Neural cell (in vitro differentiated cells): ENCODE data around the gene PPFIBP1.

ENCODE experiments used
- CTCF ChIP-seq: fragments of 450-650 bp; IDR thresholded peaks from 2 replicates; pipeline ENCODE4 v1.5.1; 2014; ENCODE audit warnings: antibody characterized with exemption, mild to moderate bottlenecking, moderate library complexity; ENCODE audit not compliant: poor library complexity, severe bottlenecking
- EP300 ChIP-seq: fragments of 450-650 bp; conservative IDR thresholded peaks from 2 replicates; pipeline ENCODE4 v1.6.1; 2014; ENCODE audit warnings: antibody characterized with exemption, mild to moderate bottlenecking, moderate library complexity; ENCODE audit not compliant: poor library complexity, severe bottlenecking
- RAD21 ChIP-seq: fragments of 450-650 bp; conservative IDR thresholded peaks from 2 replicates; pipeline ENCODE4 v1.6.1; 2014; ENCODE audit warnings: antibody characterized with exemption, mild to moderate bottlenecking, moderate library complexity
- SMC3 ChIP-seq: fragments of 450-650 bp; conservative IDR thresholded peaks from 2 replicates; pipeline ENCODE4 v1.6.1; 2014; ENCODE audit warnings: antibody characterized with exemption, mild to moderate bottlenecking, moderate library complexity; ENCODE audit not compliant: poor library complexity

GRCh38 chr12:27530157-27530922 is 6.3 kb downstream of the PPFIBP1 start:
- TF ChIP-seq RAD21 (no peak), CTCF (no peak), SMC3 (no peak), EP300 (no peak)
